Measurements from ENCODE around the gene CREG2. TPM values are rescaled to one million over a fixed set of nuclear protein-coding genes. Genes with fewer than 3 reads are reported as not detected.
"Not testable (repeated sequence)": the region's sequence is repeated elsewhere in the genome, so short reads cannot be mapped to it uniquely, and the experiment has no call there.

The CREG2 gene
- total RNA-seq, 1 experiment from 2014 or later = not detected

DNA sequence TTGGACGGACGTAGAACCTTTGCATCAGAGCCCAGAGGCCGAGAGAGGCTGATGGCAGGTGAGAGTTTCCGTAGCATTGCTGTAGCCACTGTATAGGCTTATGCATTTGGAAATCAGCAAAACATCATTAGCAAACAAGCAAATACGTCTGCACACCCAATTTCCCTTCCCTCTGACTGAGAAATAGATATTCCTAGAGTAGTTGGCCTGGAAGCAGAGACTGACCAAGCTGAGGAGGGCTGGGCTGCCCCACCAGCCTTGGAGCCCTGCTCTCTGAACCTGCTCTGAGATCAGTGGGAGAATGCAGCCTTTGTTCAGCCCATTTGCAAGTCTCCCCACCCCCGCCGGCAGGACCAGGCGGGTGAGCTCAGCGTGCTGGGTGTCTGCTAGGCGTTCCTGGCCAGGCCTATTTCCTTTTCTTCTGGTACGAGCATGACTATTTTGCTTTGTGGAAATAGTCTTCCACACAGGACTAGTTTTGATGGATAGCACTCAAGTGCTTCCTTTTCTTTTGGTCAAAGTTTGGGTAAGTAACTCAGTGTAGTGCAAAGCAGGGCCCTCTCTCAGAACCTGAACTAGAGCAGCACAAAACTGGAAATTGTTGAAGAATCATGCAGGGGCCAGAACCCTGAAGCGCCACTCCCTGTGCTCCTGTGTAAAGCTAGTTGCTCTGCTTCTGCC lies 56.9 kb downstream of the CREG2 start:
- no peaks in the 10 kb centered on the region for H3K79me2 ChIP-seq (ENCODE audit: low read length)
- H3K9me3 ChIP-seq (ENCODE audit: low read length) = no peaks in the 10 kb centered on the region
- no peak overlapping the region for H3K4me2 ChIP-seq (ENCODE audit: low read depth, low read length, poor library complexity, severe bottlenecking)
- H3K9ac ChIP-seq (ENCODE audit: low read length) = no peak overlapping the region
- no peaks in the 10 kb centered on the region for H4K20me1 ChIP-seq (ENCODE audit: insufficient read depth, low read depth, low read length)
- DNase-seq = no peak
- no peak overlapping the region for H3K4me3 ChIP-seq (ENCODE audit: low read length)
- no peaks in the 10 kb centered on the region for H3K36me3 ChIP-seq (ENCODE audit: insufficient read depth, low read length)
- no peaks in the 10 kb centered on the region for H3K27me3 ChIP-seq (ENCODE audit: low read length)
- no peak overlapping the region for H2AFZ ChIP-seq (ENCODE audit: low read length)
- H3K27ac ChIP-seq (ENCODE audit: low read length) = no peak overlapping the region
- H3K9me2 ChIP-seq (replicated peaks; ENCODE audit: insufficient read depth, low read length) = no peaks in the 10 kb centered on the region
- H3K4me1 ChIP-seq (ENCODE audit: low read length) = no peaks in the 10 kb centered on the region

- H2AFZ ChIP-seq (ENCODE audit: low read length) = no peak overlapping the region
- H3K9ac ChIP-seq (ENCODE audit: low read length) = no peak overlapping the region
- H3K9me3 ChIP-seq (ENCODE audit: low read length) = no peaks in the 10 kb centered on the region
- H3K27me3 ChIP-seq (ENCODE audit: low read length) = no peaks in the 10 kb centered on the region
- DNase-seq = no peak
- no peak overlapping the region for H3K4me2 ChIP-seq (ENCODE audit: low read depth, low read length, poor library complexity, severe bottlenecking)
- no peak overlapping the region for H3K4me3 ChIP-seq (ENCODE audit: low read length)
- no peaks in the 10 kb centered on the region for H3K9me2 ChIP-seq (replicated peaks; ENCODE audit: insufficient read depth, low read length)
- H3K27ac ChIP-seq (ENCODE audit: low read length) = no peak overlapping the region
- no peaks in the 10 kb centered on the region for H3K4me1 ChIP-seq (ENCODE audit: low read length)
- H4K20me1 ChIP-seq (ENCODE audit: insufficient read depth, low read depth, low read length) = no peaks in the 10 kb centered on the region
- H3K79me2 ChIP-seq (ENCODE audit: low read length) = no peaks in the 10 kb centered on the region
- H3K36me3 ChIP-seq (ENCODE audit: insufficient read depth, low read length) = no peaks in the 10 kb centered on the region
Observed at GRCh38 chr2:101329026-101329425, 58.3 kb downstream of the CREG2 start.

DNA sequence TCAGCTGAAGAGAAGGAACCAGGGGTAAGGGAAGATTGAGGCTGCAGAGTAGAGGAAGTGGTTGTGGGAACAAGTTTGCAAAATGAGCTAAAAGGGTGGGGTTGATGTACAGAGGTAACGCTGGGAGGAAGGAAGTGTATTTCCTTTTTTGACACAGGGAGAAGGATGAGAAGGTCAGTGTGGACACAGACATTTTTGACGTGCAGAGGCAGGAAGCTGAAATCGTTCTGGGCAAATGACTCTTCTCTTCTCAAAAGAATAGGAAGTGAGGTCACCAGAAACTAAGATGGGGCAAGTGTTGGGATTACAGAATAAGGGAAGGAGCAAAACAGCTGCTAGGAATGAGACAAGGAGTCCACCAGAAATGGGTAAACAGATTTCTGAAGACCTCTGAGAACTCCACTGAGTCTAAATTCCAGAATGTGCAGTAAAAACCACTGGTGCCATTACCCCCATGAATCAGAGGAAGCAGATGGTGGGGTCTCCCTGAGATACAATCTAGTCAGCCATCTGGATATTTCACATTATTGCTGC lies 58.8 kb downstream of the CREG2 start:
- no peaks in the 10 kb centered on the region for H3K79me2 ChIP-seq (ENCODE audit: low read length)
- H3K27ac ChIP-seq (ENCODE audit: low read length) = no peak overlapping the region
- H3K4me2 ChIP-seq (ENCODE audit: low read depth, low read length, poor library complexity, severe bottlenecking) = no peak overlapping the region
- no peaks in the 10 kb centered on the region for H3K9me2 ChIP-seq (replicated peaks; ENCODE audit: insufficient read depth, low read length)
- H3K27me3 ChIP-seq (ENCODE audit: low read length) = no peaks in the 10 kb centered on the region
- no peaks in the 10 kb centered on the region for H3K36me3 ChIP-seq (ENCODE audit: insufficient read depth, low read length)
- no peak overlapping the region for H2AFZ ChIP-seq (ENCODE audit: low read length)
- H3K9me3 ChIP-seq (ENCODE audit: low read length) = no peaks in the 10 kb centered on the region
- H4K20me1 ChIP-seq (ENCODE audit: insufficient read depth, low read depth, low read length) = no peaks in the 10 kb centered on the region
- no peak overlapping the region for H3K4me3 ChIP-seq (ENCODE audit: low read length)
- no peak for DNase-seq
- no peak overlapping the region for H3K9ac ChIP-seq (ENCODE audit: low read length)
- H3K4me1 ChIP-seq (ENCODE audit: low read length) = no peaks in the 10 kb centered on the region

DNA sequence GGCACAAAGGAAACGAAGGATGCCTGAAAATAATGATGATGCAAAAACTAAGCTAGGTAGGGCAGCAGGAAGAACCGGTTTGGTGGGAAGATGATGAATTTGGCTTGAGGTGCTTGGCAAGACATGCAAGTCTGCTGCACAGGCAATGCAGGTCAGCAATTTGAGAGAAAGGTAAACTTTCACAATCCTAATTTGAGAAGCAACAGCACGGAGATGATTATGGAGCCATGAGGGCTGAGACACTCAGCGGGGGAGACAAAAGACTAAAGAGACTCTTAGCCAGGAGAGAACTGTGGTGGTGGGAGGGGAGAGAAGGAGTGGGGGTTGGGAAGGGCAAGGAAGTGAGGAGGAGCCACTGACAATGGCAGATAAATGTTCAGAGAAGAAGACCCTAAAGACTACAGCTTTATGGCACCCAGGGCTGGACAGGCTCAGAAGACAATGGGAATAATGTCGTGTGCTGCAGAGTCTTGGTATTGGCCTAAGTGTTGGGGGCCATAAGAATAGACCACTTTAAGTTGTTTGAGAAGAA lies 59.4 kb downstream of the CREG2 start:
- Histone ChIP-seq H3K4me1 (ENCODE audit: low read length) (no peaks in the 10 kb centered on the region), H3K27me3 (ENCODE audit: low read length) (no peaks in the 10 kb centered on the region), H3K27ac (ENCODE audit: low read length) (no peak overlapping the region), H3K4me3 (ENCODE audit: low read length) (no peak overlapping the region), H3K36me3 (ENCODE audit: insufficient read depth, low read length) (no peaks in the 10 kb centered on the region), H2AFZ (ENCODE audit: low read length) (no peak overlapping the region), H3K9ac (ENCODE audit: low read length) (no peak overlapping the region), H4K20me1 (ENCODE audit: insufficient read depth, low read depth, low read length) (no peaks in the 10 kb centered on the region), H3K4me2 (ENCODE audit: low read depth, low read length, poor library complexity, severe bottlenecking) (no peak overlapping the region), H3K9me3 (ENCODE audit: low read length) (no peaks in the 10 kb centered on the region), H3K79me2 (ENCODE audit: low read length) (no peaks in the 10 kb centered on the region), H3K9me2 (replicated peaks; ENCODE audit: insufficient read depth, low read length) (no peaks in the 10 kb centered on the region)
- no peak for DNase-seq

GRCh38 chr2:101325425-101325824 lies 61.9 kb downstream of the CREG2 start:
- H3K4me3 ChIP-seq (ENCODE audit: low read length) = no peak overlapping the region
- H3K27me3 ChIP-seq (ENCODE audit: low read length) = no peaks in the 10 kb centered on the region
- H4K20me1 ChIP-seq (ENCODE audit: insufficient read depth, low read depth, low read length) = no peaks in the 10 kb centered on the region
- no peaks in the 10 kb centered on the region for H3K79me2 ChIP-seq (ENCODE audit: low read length)
- H3K4me1 ChIP-seq (ENCODE audit: low read length) = no peaks in the 10 kb centered on the region
- no peak overlapping the region for H2AFZ ChIP-seq (ENCODE audit: low read length)
- no peaks in the 10 kb centered on the region for H3K9me2 ChIP-seq (replicated peaks; ENCODE audit: insufficient read depth, low read length)
- H3K27ac ChIP-seq (ENCODE audit: low read length) = no peak overlapping the region
- H3K4me2 ChIP-seq (ENCODE audit: low read depth, low read length, poor library complexity, severe bottlenecking) = no peak overlapping the region
- no peaks in the 10 kb centered on the region for H3K9me3 ChIP-seq (ENCODE audit: low read length)
- H3K9ac ChIP-seq (ENCODE audit: low read length) = no peak overlapping the region
- DNase-seq = no peak
- no peaks in the 10 kb centered on the region for H3K36me3 ChIP-seq (ENCODE audit: insufficient read depth, low read length)

DNA sequence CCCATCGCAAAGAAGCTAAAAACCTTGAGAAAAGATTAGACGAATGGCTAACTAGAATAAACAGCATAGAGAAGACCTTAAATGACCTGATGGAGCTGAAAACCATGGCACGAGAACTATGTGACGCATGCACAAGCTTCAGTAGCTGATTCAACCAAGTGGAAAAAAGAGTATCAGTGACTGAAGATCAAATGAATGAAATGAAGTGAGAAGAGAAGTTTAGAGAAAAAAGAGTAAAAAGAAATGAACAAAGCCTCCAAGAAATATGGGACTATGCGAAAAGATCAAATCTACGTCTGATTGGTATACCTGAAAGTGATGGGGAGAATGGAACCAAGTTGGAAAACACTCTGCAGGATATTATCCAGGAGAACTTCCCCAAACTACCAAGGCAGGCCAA lies 70.7 kb downstream of the CREG2 start:
- H3K4me3 ChIP-seq (ENCODE audit: low read length); H3K36me3 ChIP-seq (ENCODE audit: insufficient read depth, low read length); H3K27me3 ChIP-seq (ENCODE audit: low read length); H3K9ac ChIP-seq (ENCODE audit: low read length); H3K9me3 ChIP-seq (ENCODE audit: low read length); H3K27ac ChIP-seq (ENCODE audit: low read length); H2AFZ ChIP-seq (ENCODE audit: low read length); DNase-seq; H3K4me2 ChIP-seq (ENCODE audit: low read depth, low read length, poor library complexity, severe bottlenecking); H3K9me2 ChIP-seq (replicated peaks; ENCODE audit: insufficient read depth, low read length); H3K79me2 ChIP-seq (ENCODE audit: low read length); H4K20me1 ChIP-seq (ENCODE audit: insufficient read depth, low read depth, low read length); H3K4me1 ChIP-seq (ENCODE audit: low read length): not testable (repeated sequence)

- H3K27me3 ChIP-seq (ENCODE audit: low read length) = no peaks in the 10 kb centered on the region
- H3K9me3 ChIP-seq (ENCODE audit: low read length) = no peaks in the 10 kb centered on the region
- no peak overlapping the region for H3K4me2 ChIP-seq (ENCODE audit: low read depth, low read length, poor library complexity, severe bottlenecking)
- no peaks in the 10 kb centered on the region for H3K9me2 ChIP-seq (replicated peaks; ENCODE audit: insufficient read depth, low read length)
- H3K4me1 ChIP-seq (ENCODE audit: low read length) = peaks cover 14% of the 10 kb centered on the region
- H3K27ac ChIP-seq (ENCODE audit: low read length) = no peak overlapping the region
- DNase-seq = no peak
- H3K79me2 ChIP-seq (ENCODE audit: low read length) = no peaks in the 10 kb centered on the region
- no peaks in the 10 kb centered on the region for H3K36me3 ChIP-seq (ENCODE audit: insufficient read depth, low read length)
- H3K9ac ChIP-seq (ENCODE audit: low read length) = no peak overlapping the region
- no peak overlapping the region for H2AFZ ChIP-seq (ENCODE audit: low read length)
- H4K20me1 ChIP-seq (ENCODE audit: insufficient read depth, low read depth, low read length) = no peaks in the 10 kb centered on the region
- H3K4me3 ChIP-seq (ENCODE audit: low read length) = no peak overlapping the region
Observed at GRCh38 chr2:101311696-101312017, 75.6 kb downstream of the CREG2 start.

GRCh38 chr2:101310834-101311695 lies 76.2 kb downstream of the CREG2 start:
- Histone ChIP-seq H3K4me3 (ENCODE audit: low read length) (no peak overlapping the region), H2AFZ (ENCODE audit: low read length) (no peak overlapping the region; the same call in 1 of the 2 replicates), H3K4me1 (ENCODE audit: low read length) (peaks cover 14% of the 10 kb centered on the region), H3K79me2 (ENCODE audit: low read length) (no peaks in the 10 kb centered on the region), H3K36me3 (ENCODE audit: insufficient read depth, low read length) (no peaks in the 10 kb centered on the region), H4K20me1 (ENCODE audit: insufficient read depth, low read depth, low read length) (no peaks in the 10 kb centered on the region), H3K27me3 (ENCODE audit: low read length) (no peaks in the 10 kb centered on the region), H3K9ac (ENCODE audit: low read length) (no peak overlapping the region), H3K9me3 (ENCODE audit: low read length) (no peaks in the 10 kb centered on the region), H3K4me2 (ENCODE audit: low read depth, low read length, poor library complexity, severe bottlenecking) (no peak overlapping the region), H3K27ac (ENCODE audit: low read length) (no peak overlapping the region), H3K9me2 (replicated peaks; ENCODE audit: insufficient read depth, low read length) (no peaks in the 10 kb centered on the region)
- DNase-seq = no peak

Measured in Karpas-422 (cell line).